GM23338 (cell line): ENCODE results near the gene PRSS23. TPM values are rescaled to one million over a fixed set of nuclear protein-coding genes. Genes with fewer than 3 reads are reported as not detected.

Source experiments
- ATAC-seq: fragments of 200-7000 bp; cut with Tn5 transposase; 3 replicates; pipeline ENCODE4 v1.9.1; 2020
- DNase-seq: peaks from one replicate; pipeline ENCODE4 v3.0.0-alpha.2; 2015; ENCODE audit warnings: low spot score
- H2AFZ ChIP-seq: fragments of 200-600 bp; sonication (generic); 2 replicates; pipeline ENCODE4 v1.8.0; 2016; ENCODE audit warnings: antibody characterized with exemption, mild to moderate bottlenecking, moderate library complexity
- H3F3A ChIP-seq: fragments of 200-600 bp; sonication (generic); replicated peaks from 2 replicates; pipeline ENCODE4 v1.8.0; 2017; ENCODE audit warnings: antibody characterized with exemption, mixed run types, low read depth
- H3K27ac ChIP-seq: fragments of 200-600 bp; sonication (generic); 2 replicates; pipeline ENCODE4 v1.6.1; 2016; ENCODE audit warnings: low read depth
- H3K27me3 ChIP-seq: fragments of 200-600 bp; sonication (generic); 2 replicates; pipeline ENCODE4 v1.8.0; 2016; ENCODE audit warnings: mild to moderate bottlenecking, mixed run types, moderate library complexity; ENCODE audit not compliant: insufficient read depth
- H3K36me3 ChIP-seq: fragments of 200-600 bp; sonication (generic); 2 replicates; pipeline ENCODE4 v1.8.0; 2016; ENCODE audit warnings: mild to moderate bottlenecking; ENCODE audit not compliant: insufficient read depth
- H3K4me1 ChIP-seq: fragments of 200-600 bp; sonication (generic); 2 replicates; pipeline ENCODE4 v1.8.0; 2016; ENCODE audit warnings: mild to moderate bottlenecking, moderate library complexity; ENCODE audit not compliant: insufficient read depth
- H3K4me2 ChIP-seq: fragments of 200-600 bp; sonication (generic); 2 replicates; pipeline ENCODE4 v1.7.1; 2017; ENCODE audit warnings: mixed run types
- H3K4me3 ChIP-seq: fragments of 200-600 bp; sonication (generic); 2 replicates; pipeline ENCODE4 v1.6.1; 2016; ENCODE audit warnings: mixed run types
- H3K79me2 ChIP-seq: fragments of 200-600 bp; sonication (generic); replicated peaks from 2 replicates; pipeline ENCODE4 v1.8.0; 2017; ENCODE audit warnings: mild to moderate bottlenecking; ENCODE audit not compliant: insufficient read depth
- H3K9me2 ChIP-seq: fragments of 200-600 bp; sonication (generic); 2 replicates; pipeline ENCODE4 v1.8.0; 2017; ENCODE audit not compliant: insufficient read depth
- H4K20me1 ChIP-seq: fragments of 200-600 bp; sonication (generic); replicated peaks from 2 replicates; pipeline ENCODE4 v1.8.0; 2017; ENCODE audit warnings: mild to moderate bottlenecking; ENCODE audit not compliant: insufficient read depth
- H3K27ac Mint-ChIP-seq: 2 replicates; pipeline ENCODE4 v1.8.0; 2020; ENCODE audit warnings: inconsistent platforms, mild to moderate bottlenecking, moderate library complexity, mixed read lengths
- H3K27me3 Mint-ChIP-seq: 3 replicates; pipeline ENCODE4 v1.8.0; 2022; ENCODE audit warnings: low read depth, mild to moderate bottlenecking, moderate library complexity, mixed read lengths, inconsistent platforms; ENCODE audit not compliant: insufficient read depth, poor library complexity
- H3K36me3 Mint-ChIP-seq: 3 replicates; pipeline ENCODE4 v1.8.0; 2021; ENCODE audit warnings: low read depth, mild to moderate bottlenecking, inconsistent platforms, moderate library complexity, mixed read lengths
- H3K4me1 Mint-ChIP-seq: 3 replicates; pipeline ENCODE4 v1.8.0; 2020; ENCODE audit warnings: mild to moderate bottlenecking, inconsistent platforms, mixed read lengths
- H3K4me3 Mint-ChIP-seq: 3 replicates; pipeline ENCODE4 v1.8.0; 2021; ENCODE audit warnings: moderate library complexity, mild to moderate bottlenecking, inconsistent platforms, mixed read lengths
- H3K9me3 Mint-ChIP-seq: 3 replicates; pipeline ENCODE4 v1.8.0; 2020; ENCODE audit warnings: moderate library complexity, mild to moderate bottlenecking, inconsistent platforms, mixed read lengths
- CREB1 ChIP-seq: fragments of 250-450 bp; sonication (Bioruptor Pico); IDR thresholded peaks from 2 replicates; pipeline ENCODE4 v1.5.0; 2020; ENCODE audit warnings: low read depth, mild to moderate bottlenecking, moderate library complexity
- EZH2 ChIP-seq: fragments of 200-600 bp; sonication (generic); IDR thresholded peaks from one replicate; pipeline ENCODE4 v1.8.0; 2017; ENCODE audit warnings: antibody characterized with exemption, mild to moderate bottlenecking, low read depth; ENCODE audit not compliant: unreplicated experiment
- EZH2phosphoT487 ChIP-seq: fragments of 200-600 bp; sonication (generic); IDR thresholded peaks from one replicate; pipeline ENCODE4 v1.8.1; 2018; ENCODE audit warnings: antibody characterized with exemption; ENCODE audit not compliant: unreplicated experiment
- NANOG ChIP-seq: IDR thresholded peaks from 2 replicates; pipeline ENCODE4 v1.6.1; 2016; ENCODE audit warnings: antibody characterized with exemption, borderline replicate concordance
- POLR2AphosphoS5 ChIP-seq: IDR thresholded peaks from 2 replicates; pipeline ENCODE4 v1.6.1; 2016; ENCODE audit warnings: antibody characterized with exemption, low read depth
- STAT1 ChIP-seq: IDR thresholded peaks from one replicate; pipeline ENCODE4 v1.6.1; 2016; ENCODE audit warnings: antibody characterized with exemption; ENCODE audit not compliant: unreplicated experiment
- polyA plus RNA-seq: library from polyadenylated mRNA; unstranded; fragments of >200 nt; fragmentation: Nextera tagmentation; extraction: Ambion mirVana; gene quantifications from 2 replicates; pipeline ENCODE4 v1.2.1, GENCODE V29; 2016
- total RNA-seq: library from RNA; depleted of rRNA; stranded (reverse); fragments of >200 nt; shearing (Covaris generic); gene quantifications from 2 replicates; pipeline ENCODE4 v1.2.3, GENCODE V29; 2014
- TF ChIP-seq, protein P1 (sequence below): fragments of 250-450 bp; sonication (Bioruptor Pico); IDR thresholded peaks from 2 replicates; pipeline ENCODE4 v1.5.0; 2020; ENCODE audit warnings: mild to moderate bottlenecking, moderate library complexity
- TF ChIP-seq, protein P2 (sequence below), 2 experiments: fragments of 200-600 bp in 1 of 2; sonication (generic) in 1 of 2; conservative IDR thresholded peaks; 2 replicates each; pipeline versions ENCODE4 v1.5.1 to v1.6.1; 2016 to 2017; ENCODE audit warnings: antibody characterized with exemption in 2 of 2, low read depth in 2 of 2, mild to moderate bottlenecking in 2 of 2, moderate library complexity in 1 of 2
- TF ChIP-seq, protein P3 (sequence below): IDR thresholded peaks from 2 replicates; pipeline ENCODE4 v1.6.1; 2016; ENCODE audit warnings: antibody characterized with exemption
- TF ChIP-seq, protein P4 (sequence below): IDR thresholded peaks from one replicate; pipeline ENCODE4 v1.6.1; 2018; ENCODE audit warnings: antibody characterized with exemption; ENCODE audit not compliant: unreplicated experiment

The PRSS23 gene
- total and polyA plus RNA-seq, 2 experiments from 2014 or later: 3.9 to 4.7 TPM

DNA sequence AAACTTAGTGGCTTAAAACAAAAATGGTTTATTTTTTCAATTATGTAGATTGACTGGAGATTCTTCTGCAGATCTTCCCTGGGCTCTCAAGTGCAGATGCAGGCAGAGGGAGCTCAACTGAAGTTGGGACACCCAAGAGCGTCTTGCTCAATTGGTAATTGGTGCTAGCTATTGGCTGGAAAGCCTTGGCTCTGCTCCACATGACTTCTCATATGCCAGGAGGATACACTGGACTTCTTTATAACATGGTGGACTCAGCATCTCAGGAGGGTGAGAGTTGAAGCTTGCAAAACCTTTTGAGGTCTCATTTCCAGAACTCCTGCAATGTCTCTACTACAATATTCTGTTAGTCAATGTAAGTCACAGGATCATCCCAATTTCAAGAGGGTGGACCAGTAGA, 42.2 kb upstream of the PRSS23 start (continued):
- TF ChIP-seq, protein P1, sequence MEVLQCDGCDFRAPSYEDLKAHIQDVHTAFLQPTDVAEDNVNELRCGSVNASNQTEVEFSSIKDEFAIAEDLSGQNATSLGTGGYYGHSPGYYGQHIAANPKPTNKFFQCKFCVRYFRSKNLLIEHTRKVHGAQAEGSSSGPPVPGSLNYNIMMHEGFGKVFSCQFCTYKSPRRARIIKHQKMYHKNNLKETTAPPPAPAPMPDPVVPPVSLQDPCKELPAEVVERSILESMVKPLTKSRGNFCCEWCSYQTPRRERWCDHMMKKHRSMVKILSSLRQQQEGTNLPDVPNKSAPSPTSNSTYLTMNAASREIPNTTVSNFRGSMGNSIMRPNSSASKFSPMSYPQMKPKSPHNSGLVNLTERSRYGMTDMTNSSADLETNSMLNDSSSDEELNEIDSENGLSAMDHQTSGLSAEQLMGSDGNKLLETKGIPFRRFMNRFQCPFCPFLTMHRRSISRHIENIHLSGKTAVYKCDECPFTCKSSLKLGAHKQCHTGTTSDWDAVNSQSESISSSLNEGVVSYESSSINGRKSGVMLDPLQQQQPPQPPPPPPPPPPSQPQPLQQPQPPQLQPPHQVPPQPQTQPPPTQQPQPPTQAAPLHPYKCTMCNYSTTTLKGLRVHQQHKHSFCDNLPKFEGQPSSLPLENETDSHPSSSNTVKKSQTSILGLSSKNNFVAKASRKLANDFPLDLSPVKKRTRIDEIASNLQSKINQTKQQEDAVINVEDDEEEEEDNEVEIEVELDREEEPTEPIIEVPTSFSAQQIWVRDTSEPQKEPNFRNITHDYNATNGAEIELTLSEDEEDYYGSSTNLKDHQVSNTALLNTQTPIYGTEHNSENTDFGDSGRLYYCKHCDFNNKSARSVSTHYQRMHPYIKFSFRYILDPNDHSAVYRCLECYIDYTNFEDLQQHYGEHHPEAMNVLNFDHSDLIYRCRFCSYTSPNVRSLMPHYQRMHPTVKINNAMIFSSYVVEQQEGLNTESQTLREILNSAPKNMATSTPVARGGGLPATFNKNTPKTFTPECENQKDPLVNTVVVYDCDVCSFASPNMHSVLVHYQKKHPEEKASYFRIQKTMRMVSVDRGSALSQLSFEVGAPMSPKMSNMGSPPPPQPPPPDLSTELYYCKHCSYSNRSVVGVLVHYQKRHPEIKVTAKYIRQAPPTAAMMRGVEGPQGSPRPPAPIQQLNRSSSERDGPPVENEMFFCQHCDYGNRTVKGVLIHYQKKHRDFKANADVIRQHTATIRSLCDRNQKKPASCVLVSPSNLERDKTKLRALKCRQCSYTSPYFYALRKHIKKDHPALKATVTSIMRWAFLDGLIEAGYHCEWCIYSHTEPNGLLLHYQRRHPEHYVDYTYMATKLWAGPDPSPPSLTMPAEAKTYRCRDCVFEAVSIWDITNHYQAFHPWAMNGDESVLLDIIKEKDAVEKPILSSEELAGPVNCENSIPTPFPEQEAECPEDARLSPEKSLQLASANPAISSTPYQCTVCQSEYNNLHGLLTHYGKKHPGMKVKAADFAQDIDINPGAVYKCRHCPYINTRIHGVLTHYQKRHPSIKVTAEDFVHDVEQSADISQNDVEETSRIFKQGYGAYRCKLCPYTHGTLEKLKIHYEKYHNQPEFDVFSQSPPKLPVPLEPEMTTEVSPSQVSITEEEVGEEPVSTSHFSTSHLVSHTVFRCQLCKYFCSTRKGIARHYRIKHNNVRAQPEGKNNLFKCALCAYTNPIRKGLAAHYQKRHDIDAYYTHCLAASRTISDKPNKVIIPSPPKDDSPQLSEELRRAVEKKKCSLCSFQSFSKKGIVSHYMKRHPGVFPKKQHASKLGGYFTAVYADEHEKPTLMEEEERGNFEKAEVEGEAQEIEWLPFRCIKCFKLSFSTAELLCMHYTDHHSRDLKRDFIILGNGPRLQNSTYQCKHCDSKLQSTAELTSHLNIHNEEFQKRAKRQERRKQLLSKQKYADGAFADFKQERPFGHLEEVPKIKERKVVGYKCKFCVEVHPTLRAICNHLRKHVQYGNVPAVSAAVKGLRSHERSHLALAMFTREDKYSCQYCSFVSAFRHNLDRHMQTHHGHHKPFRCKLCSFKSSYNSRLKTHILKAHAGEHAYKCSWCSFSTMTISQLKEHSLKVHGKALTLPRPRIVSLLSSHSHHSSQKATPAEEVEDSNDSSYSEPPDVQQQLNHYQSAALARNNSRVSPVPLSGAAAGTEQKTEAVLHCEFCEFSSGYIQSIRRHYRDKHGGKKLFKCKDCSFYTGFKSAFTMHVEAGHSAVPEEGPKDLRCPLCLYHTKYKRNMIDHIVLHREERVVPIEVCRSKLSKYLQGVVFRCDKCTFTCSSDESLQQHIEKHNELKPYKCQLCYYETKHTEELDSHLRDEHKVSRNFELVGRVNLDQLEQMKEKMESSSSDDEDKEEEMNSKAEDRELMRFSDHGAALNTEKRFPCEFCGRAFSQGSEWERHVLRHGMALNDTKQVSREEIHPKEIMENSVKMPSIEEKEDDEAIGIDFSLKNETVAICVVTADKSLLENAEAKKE (CRISPR knock-in tag): no peak
- TF ChIP-seq CREB1 (CRISPR knock-in tag) (no peak), STAT1 (no peak), NANOG (no peak), EZH2phosphoT487 (no peak)
- TF ChIP-seq, protein P2, sequence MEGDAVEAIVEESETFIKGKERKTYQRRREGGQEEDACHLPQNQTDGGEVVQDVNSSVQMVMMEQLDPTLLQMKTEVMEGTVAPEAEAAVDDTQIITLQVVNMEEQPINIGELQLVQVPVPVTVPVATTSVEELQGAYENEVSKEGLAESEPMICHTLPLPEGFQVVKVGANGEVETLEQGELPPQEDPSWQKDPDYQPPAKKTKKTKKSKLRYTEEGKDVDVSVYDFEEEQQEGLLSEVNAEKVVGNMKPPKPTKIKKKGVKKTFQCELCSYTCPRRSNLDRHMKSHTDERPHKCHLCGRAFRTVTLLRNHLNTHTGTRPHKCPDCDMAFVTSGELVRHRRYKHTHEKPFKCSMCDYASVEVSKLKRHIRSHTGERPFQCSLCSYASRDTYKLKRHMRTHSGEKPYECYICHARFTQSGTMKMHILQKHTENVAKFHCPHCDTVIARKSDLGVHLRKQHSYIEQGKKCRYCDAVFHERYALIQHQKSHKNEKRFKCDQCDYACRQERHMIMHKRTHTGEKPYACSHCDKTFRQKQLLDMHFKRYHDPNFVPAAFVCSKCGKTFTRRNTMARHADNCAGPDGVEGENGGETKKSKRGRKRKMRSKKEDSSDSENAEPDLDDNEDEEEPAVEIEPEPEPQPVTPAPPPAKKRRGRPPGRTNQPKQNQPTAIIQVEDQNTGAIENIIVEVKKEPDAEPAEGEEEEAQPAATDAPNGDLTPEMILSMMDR (conservative IDR thresholded peaks at IDR 0.05; ENCODE audit: low read depth in 2 of 2): no peak

DNA sequence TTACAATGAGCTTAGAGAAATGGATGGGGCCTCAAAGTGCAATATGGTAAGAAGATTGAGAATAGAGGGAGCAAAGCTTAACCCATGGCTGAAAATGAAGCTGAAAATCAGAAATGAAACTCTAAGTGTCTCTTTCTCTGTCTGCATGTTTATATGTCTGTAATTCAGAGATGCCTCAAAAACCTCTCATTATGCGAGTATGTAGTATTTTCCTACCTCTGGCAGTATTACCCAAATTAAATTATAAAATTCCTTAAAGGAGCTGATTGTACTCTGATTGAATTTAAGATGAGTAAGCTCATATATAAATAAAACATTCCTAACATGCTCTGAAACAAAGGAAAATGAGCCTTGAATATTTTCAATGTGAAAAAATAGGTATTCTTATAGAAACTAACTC, 39.8 kb upstream of the PRSS23 start:
- Histone ChIP-seq H3K36me3 (no peaks in the 10 kb centered on the region), H3K4me3 (no peak overlapping the region), H3K27ac (no peak overlapping the region), H3K4me2 (no peak overlapping the region), H3K4me1 (no peaks in the 10 kb centered on the region), H3K27me3 (no peaks in the 10 kb centered on the region), H4K20me1 (no peaks in the 10 kb centered on the region), H3F3A (no peaks in the 10 kb centered on the region), H2AFZ (no peak overlapping the region), H3K9me2 (peaks cover 13% of the 10 kb centered on the region), H3K79me2 (no peaks in the 10 kb centered on the region)
- no peaks in the 10 kb centered on the region; the same call in 2 of the 3 replicates for H3K9me3 Mint-ChIP-seq
- H3K4me1 Mint-ChIP-seq: no peaks in the 10 kb centered on the region
- no peak overlapping the region for H3K4me3 Mint-ChIP-seq
- no peaks in the 10 kb centered on the region for H3K36me3 Mint-ChIP-seq
- H3K27ac Mint-ChIP-seq: no peak overlapping the region
- no peaks in the 10 kb centered on the region for H3K27me3 Mint-ChIP-seq
- ATAC-seq (no peak), DNase-seq (no peak)
- TF ChIP-seq, protein P3, sequence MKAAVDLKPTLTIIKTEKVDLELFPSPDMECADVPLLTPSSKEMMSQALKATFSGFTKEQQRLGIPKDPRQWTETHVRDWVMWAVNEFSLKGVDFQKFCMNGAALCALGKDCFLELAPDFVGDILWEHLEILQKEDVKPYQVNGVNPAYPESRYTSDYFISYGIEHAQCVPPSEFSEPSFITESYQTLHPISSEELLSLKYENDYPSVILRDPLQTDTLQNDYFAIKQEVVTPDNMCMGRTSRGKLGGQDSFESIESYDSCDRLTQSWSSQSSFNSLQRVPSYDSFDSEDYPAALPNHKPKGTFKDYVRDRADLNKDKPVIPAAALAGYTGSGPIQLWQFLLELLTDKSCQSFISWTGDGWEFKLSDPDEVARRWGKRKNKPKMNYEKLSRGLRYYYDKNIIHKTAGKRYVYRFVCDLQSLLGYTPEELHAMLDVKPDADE: no peak
- TF ChIP-seq, protein P2 (conservative IDR thresholded peaks at IDR 0.05; ENCODE audit: low read depth in 2 of 2): no peak
- TF ChIP-seq, protein P4, sequence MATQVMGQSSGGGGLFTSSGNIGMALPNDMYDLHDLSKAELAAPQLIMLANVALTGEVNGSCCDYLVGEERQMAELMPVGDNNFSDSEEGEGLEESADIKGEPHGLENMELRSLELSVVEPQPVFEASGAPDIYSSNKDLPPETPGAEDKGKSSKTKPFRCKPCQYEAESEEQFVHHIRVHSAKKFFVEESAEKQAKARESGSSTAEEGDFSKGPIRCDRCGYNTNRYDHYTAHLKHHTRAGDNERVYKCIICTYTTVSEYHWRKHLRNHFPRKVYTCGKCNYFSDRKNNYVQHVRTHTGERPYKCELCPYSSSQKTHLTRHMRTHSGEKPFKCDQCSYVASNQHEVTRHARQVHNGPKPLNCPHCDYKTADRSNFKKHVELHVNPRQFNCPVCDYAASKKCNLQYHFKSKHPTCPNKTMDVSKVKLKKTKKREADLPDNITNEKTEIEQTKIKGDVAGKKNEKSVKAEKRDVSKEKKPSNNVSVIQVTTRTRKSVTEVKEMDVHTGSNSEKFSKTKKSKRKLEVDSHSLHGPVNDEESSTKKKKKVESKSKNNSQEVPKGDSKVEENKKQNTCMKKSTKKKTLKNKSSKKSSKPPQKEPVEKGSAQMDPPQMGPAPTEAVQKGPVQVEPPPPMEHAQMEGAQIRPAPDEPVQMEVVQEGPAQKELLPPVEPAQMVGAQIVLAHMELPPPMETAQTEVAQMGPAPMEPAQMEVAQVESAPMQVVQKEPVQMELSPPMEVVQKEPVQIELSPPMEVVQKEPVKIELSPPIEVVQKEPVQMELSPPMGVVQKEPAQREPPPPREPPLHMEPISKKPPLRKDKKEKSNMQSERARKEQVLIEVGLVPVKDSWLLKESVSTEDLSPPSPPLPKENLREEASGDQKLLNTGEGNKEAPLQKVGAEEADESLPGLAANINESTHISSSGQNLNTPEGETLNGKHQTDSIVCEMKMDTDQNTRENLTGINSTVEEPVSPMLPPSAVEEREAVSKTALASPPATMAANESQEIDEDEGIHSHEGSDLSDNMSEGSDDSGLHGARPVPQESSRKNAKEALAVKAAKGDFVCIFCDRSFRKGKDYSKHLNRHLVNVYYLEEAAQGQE: no peak
- TF ChIP-seq NANOG (no peak), EZH2 (no peak), POLR2AphosphoS5 (no peak)
